ENCODE data around the gene ELFN1. TPM values are rescaled to one million over a fixed set of nuclear protein-coding genes. Genes with fewer than 3 reads are reported as not detected.
A peak's percentile ranks its signal among the peaks of the same experiment; 100 is the strongest.

ELFN1 gene
- total and polyA plus RNA-seq, 8 donors = 0.20 to 0.94 (median 0.73) TPM

GRCh38 chr7:1654111-1654510, 16.0 kb upstream of the ELFN1 start:
- ATAC-seq (no peak), DNase-seq (peak in 1 of 6 donors; percentile 45), FAIRE-seq (no peak)
- WGBS, 2 donors = 71 to 78% methylated on average over 15 of the region's 15 CpGs
- intact Hi-C loops (cut with DNase I) = no loop called here
- no peaks in the 10 kb centered on the region for H3K9me3 ChIP-seq
- H3K4me1 ChIP-seq = no peaks in the 10 kb centered on the region
- TF ChIP-seq, protein P1, sequence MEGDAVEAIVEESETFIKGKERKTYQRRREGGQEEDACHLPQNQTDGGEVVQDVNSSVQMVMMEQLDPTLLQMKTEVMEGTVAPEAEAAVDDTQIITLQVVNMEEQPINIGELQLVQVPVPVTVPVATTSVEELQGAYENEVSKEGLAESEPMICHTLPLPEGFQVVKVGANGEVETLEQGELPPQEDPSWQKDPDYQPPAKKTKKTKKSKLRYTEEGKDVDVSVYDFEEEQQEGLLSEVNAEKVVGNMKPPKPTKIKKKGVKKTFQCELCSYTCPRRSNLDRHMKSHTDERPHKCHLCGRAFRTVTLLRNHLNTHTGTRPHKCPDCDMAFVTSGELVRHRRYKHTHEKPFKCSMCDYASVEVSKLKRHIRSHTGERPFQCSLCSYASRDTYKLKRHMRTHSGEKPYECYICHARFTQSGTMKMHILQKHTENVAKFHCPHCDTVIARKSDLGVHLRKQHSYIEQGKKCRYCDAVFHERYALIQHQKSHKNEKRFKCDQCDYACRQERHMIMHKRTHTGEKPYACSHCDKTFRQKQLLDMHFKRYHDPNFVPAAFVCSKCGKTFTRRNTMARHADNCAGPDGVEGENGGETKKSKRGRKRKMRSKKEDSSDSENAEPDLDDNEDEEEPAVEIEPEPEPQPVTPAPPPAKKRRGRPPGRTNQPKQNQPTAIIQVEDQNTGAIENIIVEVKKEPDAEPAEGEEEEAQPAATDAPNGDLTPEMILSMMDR (IDR thresholded peaks at IDR 0.05) = no peak
- no peaks in the 10 kb centered on the region for H3K36me3 ChIP-seq
- peaks cover 0 to 9% (median 1%) of the 10 kb centered on the region in 4 donors for H3K27me3 ChIP-seq
- H3K4me3 ChIP-seq = no peak overlapping the region
- H3K27ac ChIP-seq = no peak overlapping the region

GRCh38 chr7:1654738-1655475, 15.2 kb upstream of the ELFN1 start:
- intact Hi-C loops (cut with DNase I) = no loop called here
- H3K4me3 ChIP-seq = no peak overlapping the region
- peaks cover 0 to 3% (median 1%) of the 10 kb centered on the region in 4 donors for H3K27me3 ChIP-seq
- DNase-seq (peak in 1 of 6 donors; percentile 23), FAIRE-seq (no peak), ATAC-seq (no peak)
- TF ChIP-seq, protein P1 (IDR thresholded peaks at IDR 0.05) = no peak
- H3K9me3 ChIP-seq = no peaks in the 10 kb centered on the region
- H3K4me1 ChIP-seq = no peaks in the 10 kb centered on the region
- H3K36me3 ChIP-seq = no peaks in the 10 kb centered on the region
- WGBS, 2 donors = 73 to 81% methylated on average over 32 of the region's 32 CpGs
- H3K27ac ChIP-seq = no peak overlapping the region

DNA sequence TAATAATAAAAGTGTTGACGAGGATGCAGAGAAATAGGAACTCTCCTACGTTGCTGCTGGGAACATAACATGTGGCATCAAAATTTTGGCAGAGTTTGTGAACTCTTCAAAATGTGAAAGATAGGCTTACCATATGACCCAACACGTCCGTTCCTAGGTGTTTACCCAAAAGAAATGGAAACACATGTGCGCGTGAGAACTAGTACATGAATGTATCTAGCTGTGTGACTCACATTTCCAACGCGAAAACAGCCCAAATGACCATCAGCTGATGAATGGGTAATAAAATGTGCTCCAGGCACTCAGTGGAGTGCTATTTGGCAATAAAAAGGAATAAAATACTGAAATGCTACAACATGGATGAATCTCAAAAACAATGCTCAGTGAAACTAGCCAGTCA, 10.4 kb upstream of the ELFN1 start:
- TF ChIP-seq, protein P1 (IDR thresholded peaks at IDR 0.05) = no peak
- no peaks in the 10 kb centered on the region for H3K9me3 ChIP-seq
- 39 to 40% methylated on average over 8 of the region's 8 CpGs for WGBS, 2 donors
- FAIRE-seq (no peak), DNase-seq (no peak), ATAC-seq (no peak)
- intact Hi-C loops (cut with DNase I) = loop anchor here in 1 of 3 donors (10.0 kb wide), 1 partner anchor 555 kb away; no protein-coding TSS in a partner anchor
- H3K27me3 ChIP-seq = peaks cover 0 to 10% (median 4%) of the 10 kb centered on the region in 4 donors
- no peaks in the 10 kb centered on the region for H3K36me3 ChIP-seq
- no peak overlapping the region for H3K27ac ChIP-seq
- H3K4me1 ChIP-seq = peaks cover 0 to 4% (median 0%) of the 10 kb centered on the region in 3 donors
- no peak overlapping the region for H3K4me3 ChIP-seq

- Histone ChIP-seq H3K27me3 (peaks cover 0 to 14% (median 5%) of the 10 kb centered on the region in 4 donors), H3K9me3 (no peaks in the 10 kb centered on the region), H3K4me3 (no peak overlapping the region), H3K36me3 (no peaks in the 10 kb centered on the region), H3K4me1 (peaks cover 0 to 9% (median 1%) of the 10 kb centered on the region in 3 donors), H3K27ac (no peak overlapping the region)
- FAIRE-seq (no peak), ATAC-seq (no peak), DNase-seq (no peak)
- intact Hi-C loops (cut with DNase I) = loop anchor here in 1 of 3 donors (10.0 kb wide), 1 partner anchor 553 kb away; no protein-coding TSS in a partner anchor
- TF ChIP-seq, protein P1 (IDR thresholded peaks at IDR 0.05) = no peak
- WGBS, 2 donors = 53 to 61% methylated on average over 3 of the region's 3 CpGs
Measured at GRCh38 chr7:1661461-1661860, 8.6 kb upstream of the ELFN1 start.

GRCh38 chr7:1662101-1662500, 8.0 kb upstream of the ELFN1 start:
- Histone ChIP-seq H3K27me3 (peaks cover 0 to 19% (median 5%) of the 10 kb centered on the region in 4 donors), H3K4me1 (peaks cover 0 to 10% (median 6%) of the 10 kb centered on the region in 3 donors), H3K9me3 (no peaks in the 10 kb centered on the region), H3K4me3 (no peak overlapping the region), H3K36me3 (no peaks in the 10 kb centered on the region), H3K27ac (no peak overlapping the region)
- FAIRE-seq = no peak
- ATAC-seq = no peak
- peak in 2 of 6 donors; percentile 20 to 22 for DNase-seq
- TF ChIP-seq, protein P1 (IDR thresholded peaks at IDR 0.05) = no peak
- intact Hi-C loops (cut with DNase I) = loop anchor here in 1 of 3 donors (10.0 kb wide), 1 partner anchor 553 kb away; no protein-coding TSS in a partner anchor
- WGBS, 2 donors = 60 to 66% methylated on average over 3 of the region's 3 CpGs
